GM12878 (cell line): ENCODE measurements around the gene SAP25. TPM values are rescaled to one million over a fixed set of nuclear protein-coding genes. Genes with fewer than 3 reads are reported as not detected.

Experiments
- ATAC-seq: fragments of 200-7000 bp; cut with Tn5 transposase; 3 replicates; pipeline ENCODE4 v1.9.1; 2020; ENCODE audit warnings: mild to moderate bottlenecking, moderate library complexity
- BruUV-seq: library from RNA; stranded (reverse); fragments of 400-500 nt; replicated peaks from 2 replicates; lab custom pipeline; 2021; lab: Mats Ljungman, UMichigan
- CTCF ChIA-PET: fragments of 300-600 bp; sonication (Branson Sonifier 250); formaldehyde crosslinking; extraction: SDS; loops from one replicate; lab custom pipeline; 2021; ENCODE audit warnings: inconsistent platforms; lab: Yijun Ruan, JAX
- POLR2A ChIA-PET: fragments of 350-600 bp; formaldehyde crosslinking; extraction: SDS; loops from one replicate; lab custom pipeline; 2021; ENCODE audit warnings: inconsistent platforms; lab: Charles Lee
- RAD21 ChIA-PET: fragments of 300-600 bp; sonication (Branson Sonifier 250); formaldehyde crosslinking; loops from one replicate; lab custom pipeline; 2023; ENCODE audit warnings: antibody characterized with exemption; ENCODE audit not compliant: unreplicated experiment; lab: Charles Lee
- SMC1A ChIA-PET: fragments of 300-600 bp; sonication (Branson Sonifier 250); formaldehyde crosslinking; loops from one replicate; lab custom pipeline; 2023; ENCODE audit not compliant: unreplicated experiment, uncharacterized antibody; lab: Charles Lee
- DNase-seq: peaks from one replicate; pipeline ENCODE4 v3.0.0-alpha.2; 2011; ENCODE audit warnings: low read depth, low spot score
- FAIRE-seq: peaks from 3 replicates; lab custom pipeline; 2011; peaks lifted over from hg19 to GRCh38; lab: Jason Lieb, UNC
- H2AFZ ChIP-seq: 2 replicates; pipeline ENCODE4 v1.6.0; 2011; ENCODE audit warnings: low read depth, low read length, control low read depth; ENCODE audit not compliant: control insufficient read depth
- H3K27ac ChIP-seq: 2 replicates; pipeline ENCODE4 v1.5.1; 2011; ENCODE audit warnings: control low read depth; ENCODE audit not compliant: control insufficient read depth, insufficient read depth
- H3K27me3 ChIP-seq, 2 experiments: replicated peaks in 1 of 2; 2 replicates each; pipeline versions ENCODE4 v1.6.0 to v1.6.1; 2011; ENCODE audit warnings: low read length in 1 of 2; ENCODE audit not compliant: control insufficient read depth in 2 of 2, insufficient read depth in 2 of 2
- H3K36me3 ChIP-seq, 2 experiments: 2 replicates each; pipeline ENCODE4 v1.5.1; 2011; ENCODE audit warnings: low read length in 1 of 2; ENCODE audit not compliant: control insufficient read depth in 2 of 2, insufficient read depth in 2 of 2
- H3K4me1 ChIP-seq: 2 replicates; pipeline ENCODE4 v1.6.1; 2011; ENCODE audit warnings: mild to moderate bottlenecking, low read length, moderate library complexity, mixed read lengths; ENCODE audit not compliant: control insufficient read depth, insufficient read depth
- H3K4me2 ChIP-seq: 2 replicates; pipeline ENCODE4 v1.6.0; 2011; ENCODE audit warnings: control low read depth; ENCODE audit not compliant: control insufficient read depth, insufficient read depth
- H3K4me3 ChIP-seq: fragments of 200-600 bp; sonication (generic); 2 replicates; pipeline ENCODE4 v1.5.1; 2016
- H3K79me2 ChIP-seq: 2 replicates; pipeline ENCODE4 v1.6.0; 2011; ENCODE audit warnings: low read length; ENCODE audit not compliant: control insufficient read depth, insufficient read depth
- H3K9ac ChIP-seq: 2 replicates; pipeline ENCODE4 v1.8.0; 2011; ENCODE audit warnings: low read length, control low read depth, mixed read lengths; ENCODE audit not compliant: control insufficient read depth, insufficient read depth
- H3K9me3 ChIP-seq: replicated peaks from 3 replicates; pipeline ENCODE4 v1.5.1; 2011; ENCODE audit warnings: mild to moderate bottlenecking, low read length; ENCODE audit not compliant: control insufficient read depth, insufficient read depth
- H4K20me1 ChIP-seq: 2 replicates; pipeline ENCODE4 v1.6.0; 2011; ENCODE audit not compliant: control insufficient read depth, insufficient read depth
- ASH2L ChIP-seq: fragments of 300-600, 200-600 bp; sonication (generic); IDR thresholded peaks from 2 replicates; pipeline ENCODE4 v1.6.1; 2017; ENCODE audit warnings: low read depth, mild to moderate bottlenecking, borderline replicate concordance
- CREB1 ChIP-seq: IDR thresholded peaks from 2 replicates; pipeline ENCODE4 v1.6.1; 2012; ENCODE audit warnings: low read depth, mild to moderate bottlenecking, inconsistent platforms
- E2F8 ChIP-seq: fragments of 450-650 bp; IDR thresholded peaks from 2 replicates; pipeline ENCODE4 v1.6.1; 2018; ENCODE audit warnings: mild to moderate bottlenecking, low read depth, moderate library complexity; ENCODE audit not compliant: partially characterized antibody
- ELK1 ChIP-seq: IDR thresholded peaks from 2 replicates; pipeline ENCODE4 v1.6.1; 2012; ENCODE audit warnings: low read depth, low read length, improper control_type of control experiment
- FOXK2 ChIP-seq: fragments of 450-650 bp; IDR thresholded peaks from 2 replicates; pipeline ENCODE4 v1.6.1; 2017; ENCODE audit warnings: mild to moderate bottlenecking, moderate library complexity
- IRF3 ChIP-seq: fragments of 450-650 bp; IDR thresholded peaks from 2 replicates; pipeline ENCODE4 v1.6.1; 2014; ENCODE audit warnings: mild to moderate bottlenecking
- IRF5 ChIP-seq: fragments of 450-650 bp; IDR thresholded peaks from 2 replicates; pipeline ENCODE4 v1.6.1; 2017; ENCODE audit warnings: borderline replicate concordance
- MTA2 ChIP-seq: fragments of 450-650 bp; IDR thresholded peaks from 2 replicates; pipeline ENCODE4 v1.6.1; 2016; ENCODE audit warnings: low read depth, mild to moderate bottlenecking, moderate library complexity
- NR2F1 ChIP-seq: fragments of 450-650 bp; conservative IDR thresholded peaks from 2 replicates; pipeline ENCODE4 v1.6.1; 2017; ENCODE audit warnings: mild to moderate bottlenecking
- SMC3 ChIP-seq: IDR thresholded peaks from 2 replicates; pipeline ENCODE4 v1.6.1; 2011; ENCODE audit warnings: low read length, improper control_type of control experiment, borderline replicate concordance
- SRF ChIP-seq, 2 experiments: IDR thresholded peaks; 2 replicates each; pipeline ENCODE4 v1.6.1; 2011; ENCODE audit warnings: low read depth in 2 of 2, low read length in 2 of 2, mild to moderate bottlenecking in 1 of 2, moderate library complexity in 1 of 2
- TBL1XR1 ChIP-seq: IDR thresholded peaks from 2 replicates; pipeline ENCODE4 v1.6.1; 2012; ENCODE audit warnings: low read depth, low read length, improper control_type of control experiment
- ZNF24 ChIP-seq: fragments of 450-650 bp; IDR thresholded peaks from 2 replicates; pipeline ENCODE4 v1.6.1; 2017; ENCODE audit warnings: antibody characterized with exemption, mild to moderate bottlenecking
- WGBS: methylation state at CpG from one replicate; pipeline ENCODE4 v1.1.6; 2016; ENCODE audit warnings: low lambda C conversion rate; ENCODE audit not compliant: insufficient replicate concordance, insufficient coverage; ENCODE audit errors: missing lambda C conversion rate; 5-methylcytosine and 5-hydroxymethylcytosine counted together
- in situ Hi-C: fragments of 300-500 bp; cut with MboI; formaldehyde crosslinking; loops from 9 replicates; pipeline ENCODE4 v1.14.3; 2018; ENCODE audit warnings: mixed read lengths
- intact Hi-C: fragments of 100-400 bp; cut with micrococcal nuclease; formaldehyde crosslinking; loops from one replicate; pipeline ENCODE4 v1.14.2; 2022; ENCODE audit not compliant: unreplicated experiment
- polyA plus RNA-seq, 11 experiments: library from polyadenylated mRNA; depleted of rRNA in 4 of 11; unstranded in 6 of 11; stranded (reverse) in 5 of 11; fragments of >200 nt; fragmentation: Nextera tagmentation in 4 of 11; fragmentation: Illumina TruSeq in 1 of 11; extraction: Ambion mirVana in 4 of 11; extraction: Trizol in 1 of 11; gene quantifications; 1 replicate in 1 of 11; 2 replicates in 10 of 11; pipeline versions ENCODE4 v1.2.1 to v1.2.3, GENCODE V29; 2011 to 2016; ENCODE audit warnings: inconsistent platforms in 2 of 11, missing spikeins in 2 of 11, low read depth in 1 of 11
- total RNA-seq, 4 experiments: library from RNA; depleted of rRNA in 3 of 4; stranded (reverse); fragments of >200 nt in 3 of 4; fragmentation: Illumina TruSeq in 1 of 4; extraction: Trizol in 1 of 4; gene quantifications; 2 replicates each; pipeline versions ENCODE4 v1.2.1 to v1.2.3, GENCODE V29; 2013 to 2021

The SAP25 gene
- total and polyA plus RNA-seq, 10 of the 15 experiments (the other 5 are each of a cell fraction or from before 2014, with no cell fraction given), result 0.14 to 8.6 (median 1.1) TPM

- no peak for TF ChIP-seq ZNF24
- no peak for TF ChIP-seq CREB1
- no peak for TF ChIP-seq NR2F1
These were observed 21.5 kb upstream of the SAP25 start (continued) for GRCh38 chr7:100595188-100595587.

GRCh38 chr7:100591596-100591995, 17.9 kb upstream of the SAP25 start:
- DNase-seq, result no peak
- no peak overlapping the region for H2AFZ ChIP-seq
- no peaks in the 10 kb centered on the region for H3K9me3 ChIP-seq
- H3K4me2 ChIP-seq, result no peak overlapping the region
- RAD21 ChIA-PET, result no interaction called here
- POLR2A ChIA-PET, result interaction anchor here (0.6 kb wide), 1 partner anchor 10 kb away, joined by 3 read pairs; the partner anchor contains the start of gene PCOLCE
- no peak overlapping the region for H3K27ac ChIP-seq
- H4K20me1 ChIP-seq, result no peaks in the 10 kb centered on the region
- CTCF ChIA-PET, result interaction anchor here (11.6 kb wide), 1 partner anchor 28 kb away, joined by 190 read pairs; no protein-coding TSS in a partner anchor
- TF ChIP-seq E2F8 (no peak), IRF3 (no peak), ASH2L (no peak), TBL1XR1 (no peak), ZNF24 (no peak), SRF (IDR thresholded peaks at IDR 0.05; ENCODE audit: low read depth in 2 of 2, low read length in 2 of 2) (no peak), FOXK2 (no peak), ELK1 (no peak), IRF5 (no peak), SMC3 (no peak), MTA2 (no peak)
- TF ChIP-seq, all 136 proteins: peak for 0
- BruUV-seq, result no TSS peak
- Histone ChIP-seq H3K36me3 (no peaks in the 10 kb centered on the region), H3K9ac (no peak overlapping the region), H3K27me3 (no peaks in the 10 kb centered on the region), H3K4me1 (peaks cover 4% of the 10 kb centered on the region), H3K4me3 (no peak overlapping the region), H3K79me2 (no peaks in the 10 kb centered on the region)
- SMC1A ChIA-PET, result no interaction called here
- in situ Hi-C loops (no loop called here), intact Hi-C loops (no loop called here)
- FAIRE-seq, result no peak
- no peak for ATAC-seq
- 63% methylated on average over 17 of the region's 17 CpGs for WGBS
